ENCODE measurements around the gene CRY2.
A peak's percentile ranks its signal among the peaks of the same experiment; 100 is the strongest.
"Not testable (repeated sequence)": the region's sequence is repeated elsewhere in the genome, so short reads cannot be mapped to it uniquely, and the experiment has no call there.

CRY2 gene

GRCh38 chr11:45803971-45804760 is 43.1 kb upstream of the CRY2 start:
- no peak for DNase-seq (ENCODE audit: insufficient read length, low spot score)
- no peak for FAIRE-seq
- no peak for TF ChIP-seq CTCF (IDR thresholded peaks at IDR 0.05; ENCODE audit: insufficient read depth, missing control alignments)

- FAIRE-seq = no peak
- DNase-seq (ENCODE audit: insufficient read length, low spot score) = peak; percentile 92
Observed at GRCh38 chr11:45804761-45805304, 42.4 kb upstream of the CRY2 start, which contains the start of gene SLC35C1. Gene SLC35C1, plus strand, starts transcription at chr11:45805149. Its CDS starts 653 bp downstream, at chr11:45805802.

GRCh38 chr11:45805305-45806071 is 41.8 kb upstream of the CRY2 start:
- DNase-seq (ENCODE audit: insufficient read length, low spot score) (no peak), FAIRE-seq (no peak)
- no peak for TF ChIP-seq CTCF (IDR thresholded peaks at IDR 0.05; ENCODE audit: insufficient read depth, missing control alignments)

More at GRCh38 chr11:45804761-45805304, 42.4 kb upstream of the CRY2 start, which contains the start of gene SLC35C1:
- no peak for TF ChIP-seq CTCF (IDR thresholded peaks at IDR 0.05; ENCODE audit: insufficient read depth, missing control alignments)

GRCh38 chr11:45806072-45806933 is 41.0 kb upstream of the CRY2 start:
- FAIRE-seq = no peak

GRCh38 chr11:45806937-45807791 is 40.1 kb upstream of the CRY2 start:
- TF ChIP-seq CTCF (IDR thresholded peaks at IDR 0.05; ENCODE audit: insufficient read depth, missing control alignments) = no peak
- no peak for DNase-seq (ENCODE audit: insufficient read length, low spot score)
- no peak for FAIRE-seq

More at GRCh38 chr11:45806072-45806933, 41.0 kb upstream of the CRY2 start:
- no peak for TF ChIP-seq CTCF (IDR thresholded peaks at IDR 0.05; ENCODE audit: insufficient read depth, missing control alignments)
- no peak for DNase-seq (ENCODE audit: insufficient read length, low spot score)

- DNase-seq (ENCODE audit: insufficient read length, low spot score) = no peak
- FAIRE-seq = no peak
- TF ChIP-seq CTCF (IDR thresholded peaks at IDR 0.05; ENCODE audit: insufficient read depth, missing control alignments) = no peak
Observed at GRCh38 chr11:45807792-45808238, 39.5 kb upstream of the CRY2 start.

- not testable (repeated sequence) for DNase-seq (ENCODE audit: insufficient read length, low spot score); FAIRE-seq
Observed at GRCh38 chr11:45808427-45808826, 38.8 kb upstream of the CRY2 start.
